Keratinocyte (primary cell): ENCODE results near the gene CNTNAP2.

Source experiments
- EZH2 ChIP-seq: IDR thresholded peaks from one replicate; pipeline ENCODE4 v1.6.1; 2012; ENCODE audit warnings: inconsistent platforms, mild to moderate bottlenecking, low read length, moderate library complexity
- TF ChIP-seq, protein P1 (sequence below), 3 experiments: IDR thresholded peaks in 1 of 3; conservative IDR thresholded peaks in 1 of 3; optimal IDR thresholded peaks in 1 of 3; 2 replicates in 2 of 3; 3 replicates in 1 of 3; pipeline versions ENCODE3 to v1.5.1; 2011; ENCODE audit warnings: low read length in 3 of 3, mild to moderate bottlenecking in 3 of 3, moderate library complexity in 2 of 3, control low read depth in 1 of 3, inconsistent platforms in 1 of 3; ENCODE audit not compliant: insufficient read depth in 2 of 3; ENCODE audit errors: extremely low read depth in 1 of 3

- TF ChIP-seq, protein P1, sequence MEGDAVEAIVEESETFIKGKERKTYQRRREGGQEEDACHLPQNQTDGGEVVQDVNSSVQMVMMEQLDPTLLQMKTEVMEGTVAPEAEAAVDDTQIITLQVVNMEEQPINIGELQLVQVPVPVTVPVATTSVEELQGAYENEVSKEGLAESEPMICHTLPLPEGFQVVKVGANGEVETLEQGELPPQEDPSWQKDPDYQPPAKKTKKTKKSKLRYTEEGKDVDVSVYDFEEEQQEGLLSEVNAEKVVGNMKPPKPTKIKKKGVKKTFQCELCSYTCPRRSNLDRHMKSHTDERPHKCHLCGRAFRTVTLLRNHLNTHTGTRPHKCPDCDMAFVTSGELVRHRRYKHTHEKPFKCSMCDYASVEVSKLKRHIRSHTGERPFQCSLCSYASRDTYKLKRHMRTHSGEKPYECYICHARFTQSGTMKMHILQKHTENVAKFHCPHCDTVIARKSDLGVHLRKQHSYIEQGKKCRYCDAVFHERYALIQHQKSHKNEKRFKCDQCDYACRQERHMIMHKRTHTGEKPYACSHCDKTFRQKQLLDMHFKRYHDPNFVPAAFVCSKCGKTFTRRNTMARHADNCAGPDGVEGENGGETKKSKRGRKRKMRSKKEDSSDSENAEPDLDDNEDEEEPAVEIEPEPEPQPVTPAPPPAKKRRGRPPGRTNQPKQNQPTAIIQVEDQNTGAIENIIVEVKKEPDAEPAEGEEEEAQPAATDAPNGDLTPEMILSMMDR (optimal IDR thresholded peaks at IDR 0.05 in 1 of 3, IDR thresholded peaks at IDR 0.05 in 1 of 3, conservative IDR thresholded peaks at IDR 0.05 in 1 of 3; ENCODE audit: extremely low read depth in 1 of 3, insufficient read depth in 2 of 3, low read length in 3 of 3): no peak
- TF ChIP-seq EZH2: no peak
Measured at GRCh38 chr7:148108381-148108780, 1991.8 kb downstream of the CNTNAP2 start.
